GM19351 (cell line): ENCODE measurements around the gene NBAS.
"Not testable (repeated sequence)": the region's sequence is repeated elsewhere in the genome, so short reads cannot be mapped to it uniquely, and the experiment has no call there.

Experiments used
- ATAC-seq: cut with Tn5 transposase; IDR thresholded peaks from one replicate; pipeline ENCODE4 v1.9.1; 2021; ENCODE audit warnings: mild to moderate bottlenecking, moderate library complexity; ENCODE audit not compliant: unreplicated experiment

Gene NBAS

DNA sequence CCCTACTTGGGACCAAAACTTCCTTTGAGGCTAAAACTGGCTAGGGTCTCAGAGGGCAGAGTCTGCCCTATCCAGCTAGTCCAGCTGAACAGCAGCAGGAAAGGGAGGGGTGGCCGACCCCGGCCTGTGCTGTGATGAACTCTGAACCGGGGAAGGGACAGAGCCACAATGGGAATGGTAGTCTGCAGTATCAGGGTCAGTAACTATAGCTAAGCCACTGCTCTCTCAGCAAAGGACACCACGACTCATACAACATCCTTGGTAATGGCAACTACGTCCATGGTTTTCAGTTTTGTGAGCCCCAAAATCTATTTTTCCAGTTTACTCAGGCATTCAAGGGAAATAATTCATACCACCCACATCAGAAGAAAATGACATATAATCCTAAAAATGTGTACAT lies 75.2 kb downstream of the NBAS start:
- no peak for ATAC-seq

DNA sequence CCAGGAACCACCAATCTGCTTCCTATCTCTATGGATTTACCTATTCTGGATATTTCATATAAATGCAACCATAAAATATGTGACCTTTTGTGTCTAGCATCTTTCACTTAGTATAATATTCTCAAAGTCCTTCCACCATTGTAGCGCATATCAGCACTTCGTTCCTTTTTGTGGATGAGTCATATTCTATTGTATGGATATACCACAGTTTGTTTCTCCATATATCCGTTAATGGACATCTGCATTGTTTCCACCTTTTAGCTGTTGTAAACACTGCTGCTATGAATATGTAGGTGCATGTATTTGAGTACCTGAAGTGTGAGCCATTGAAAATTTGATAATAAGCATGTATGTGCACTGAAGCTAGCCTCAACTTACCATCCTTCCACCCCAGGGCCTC lies 80.1 kb downstream of the NBAS start:
- ATAC-seq: no peak

DNA sequence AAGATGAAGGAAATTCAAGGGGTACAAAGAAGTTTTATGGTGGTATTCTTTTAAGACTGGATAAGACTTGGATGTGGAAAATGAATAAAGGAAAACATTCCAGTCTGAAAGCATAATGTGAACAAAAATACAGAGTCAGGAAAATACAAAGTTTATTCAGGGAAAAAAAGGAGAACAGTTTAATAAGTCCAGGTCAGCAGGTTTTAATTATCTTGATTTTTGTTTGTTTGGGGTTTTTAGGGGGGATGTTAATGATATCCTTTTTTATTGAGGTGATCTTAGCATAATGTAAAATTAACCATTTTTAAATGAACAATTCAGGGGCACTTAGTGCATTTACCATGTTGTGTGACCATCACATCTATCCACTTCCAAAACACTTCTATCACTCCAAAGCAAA lies 80.6 kb downstream of the NBAS start:
- no peak for ATAC-seq

DNA sequence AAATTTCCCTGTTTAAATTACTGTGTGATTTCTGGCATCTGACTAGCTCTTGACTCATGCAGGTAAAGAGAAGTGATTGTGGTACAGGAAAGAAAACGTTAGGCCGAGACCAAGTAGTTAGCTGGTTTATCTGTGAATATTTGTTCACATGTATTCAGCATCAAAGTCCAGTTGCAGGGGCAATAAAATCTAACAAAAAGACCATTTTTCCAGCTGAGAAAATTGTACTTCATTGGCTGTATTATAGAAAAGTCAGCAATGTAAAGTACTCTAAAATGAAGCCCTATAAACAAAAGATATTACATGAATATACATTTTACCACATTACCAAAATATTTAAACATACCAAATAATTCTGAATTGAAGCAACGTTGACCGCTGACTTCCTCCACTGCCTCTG lies 88.3 kb downstream of the NBAS start:
- ATAC-seq: no peak

DNA sequence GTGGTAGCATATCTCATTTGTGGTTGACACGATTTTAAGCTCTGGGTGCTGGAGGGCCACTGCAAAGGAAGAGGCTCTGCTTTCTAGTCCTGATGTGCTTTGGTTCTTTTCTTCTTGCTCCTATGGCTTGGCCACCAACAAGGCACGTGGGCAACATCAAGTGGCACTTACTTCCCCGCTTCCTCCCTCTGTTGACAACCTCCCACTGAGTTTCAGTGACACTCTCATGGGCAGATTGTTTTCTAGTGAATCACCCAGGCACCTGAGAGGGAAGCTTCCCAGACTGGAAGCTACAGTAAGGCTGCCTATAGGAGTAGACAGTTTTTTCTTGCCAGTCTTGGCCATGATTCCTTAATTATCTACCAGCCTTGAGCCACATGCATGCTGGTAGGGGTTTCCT lies 89.0 kb downstream of the NBAS start:
- ATAC-seq: no peak

DNA sequence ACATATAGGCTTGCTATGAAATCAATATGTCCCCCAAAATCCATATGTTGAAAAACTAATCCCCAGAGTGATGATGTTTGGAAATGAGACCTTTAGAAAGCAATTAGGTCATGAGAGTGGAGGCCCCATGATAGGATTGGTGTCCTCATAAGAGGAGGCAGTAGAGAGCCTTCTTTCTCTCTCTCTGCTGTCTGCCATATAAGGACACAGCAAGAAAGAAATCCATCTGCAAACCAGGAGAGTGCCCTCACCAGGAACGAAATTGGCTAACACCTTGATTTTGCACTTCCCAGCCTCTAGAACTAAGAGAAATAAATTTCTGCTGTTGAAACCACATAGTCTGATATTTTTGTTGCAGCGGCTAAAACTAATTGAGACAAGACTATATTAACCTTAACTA lies 89.5 kb downstream of the NBAS start:
- no peak for ATAC-seq

DNA sequence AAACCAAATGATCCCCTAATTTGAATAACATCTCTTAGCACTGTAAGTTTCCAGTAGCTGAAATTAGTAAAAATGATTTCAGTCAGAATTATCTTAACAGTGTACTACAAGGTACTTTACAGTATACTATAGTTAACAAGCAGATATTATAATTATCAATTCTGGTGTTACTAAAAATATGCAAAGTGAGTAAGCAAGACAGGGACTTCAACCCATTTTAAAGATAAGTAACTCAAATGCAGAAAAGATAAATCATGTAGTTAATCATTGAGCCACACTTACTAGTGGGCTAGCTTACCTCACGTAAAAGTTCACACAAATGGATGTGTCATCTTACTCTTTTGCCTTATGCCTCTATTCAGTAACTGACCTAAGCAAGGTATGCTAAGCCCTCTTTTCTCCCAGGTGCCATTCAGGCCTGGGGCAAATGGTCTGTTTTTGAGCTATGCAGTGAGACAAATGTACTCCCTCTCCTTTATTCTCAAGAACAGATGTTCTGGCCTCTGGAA lies 101.0 kb downstream of the NBAS start:
- no peak for ATAC-seq

DNA sequence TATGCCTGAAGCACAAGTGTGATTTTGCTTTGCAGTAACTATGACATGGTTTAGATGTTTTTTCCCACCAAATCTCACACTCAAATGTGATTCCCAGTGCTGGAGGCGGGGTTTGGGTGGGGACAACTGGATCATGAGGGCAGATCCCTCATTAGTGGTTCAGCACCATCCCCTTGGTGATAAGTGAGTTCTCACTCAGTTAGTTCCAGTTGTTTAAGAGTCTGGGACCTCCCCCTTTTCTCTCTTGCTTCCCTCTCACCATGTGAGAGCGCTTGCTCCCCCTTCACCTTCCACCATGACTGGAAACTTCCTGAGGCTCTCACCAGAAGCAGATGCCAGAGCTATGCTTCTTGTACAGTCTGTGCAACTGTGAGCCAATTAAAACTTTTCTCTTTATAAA lies 102.9 kb downstream of the NBAS start:
- ATAC-seq: no peak

DNA sequence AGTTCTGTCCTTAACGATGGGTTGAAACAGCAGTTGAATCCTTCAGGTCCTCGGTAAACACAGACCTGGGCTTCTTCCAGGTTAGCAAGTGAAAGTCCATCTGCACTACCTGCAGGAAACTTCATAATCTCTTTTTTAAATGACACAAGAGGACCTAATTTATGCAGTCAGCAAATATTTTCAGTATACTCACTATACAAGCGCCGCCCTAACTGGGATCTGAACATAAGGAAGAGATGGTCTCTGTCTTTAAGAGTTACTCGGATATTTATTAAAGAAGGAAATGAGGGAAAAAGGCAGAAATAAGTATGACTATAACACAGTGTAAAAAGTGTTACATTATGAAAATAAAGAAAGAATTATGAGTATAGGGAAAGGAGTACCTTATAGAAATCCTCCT lies 103.3 kb downstream of the NBAS start:
- no peak for ATAC-seq

DNA sequence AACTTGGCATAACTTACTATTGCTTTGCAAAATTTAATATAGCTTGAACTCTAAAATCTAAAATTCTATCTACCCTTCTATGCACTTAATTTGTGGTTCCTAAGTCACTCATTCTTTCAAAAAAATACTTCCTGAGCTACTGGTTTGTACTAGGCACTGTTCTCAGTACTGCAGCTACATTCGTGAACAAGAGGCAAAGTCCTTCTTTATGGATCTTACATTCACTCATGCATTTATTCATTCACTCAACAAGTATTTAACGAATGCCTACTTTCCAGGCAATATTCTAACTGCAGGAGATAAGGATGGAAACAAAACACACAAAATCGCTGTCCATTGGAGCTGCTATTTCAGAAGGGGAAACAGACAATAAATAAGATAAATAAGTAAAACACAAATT lies 104.8 kb downstream of the NBAS start:
- no peak for ATAC-seq

DNA sequence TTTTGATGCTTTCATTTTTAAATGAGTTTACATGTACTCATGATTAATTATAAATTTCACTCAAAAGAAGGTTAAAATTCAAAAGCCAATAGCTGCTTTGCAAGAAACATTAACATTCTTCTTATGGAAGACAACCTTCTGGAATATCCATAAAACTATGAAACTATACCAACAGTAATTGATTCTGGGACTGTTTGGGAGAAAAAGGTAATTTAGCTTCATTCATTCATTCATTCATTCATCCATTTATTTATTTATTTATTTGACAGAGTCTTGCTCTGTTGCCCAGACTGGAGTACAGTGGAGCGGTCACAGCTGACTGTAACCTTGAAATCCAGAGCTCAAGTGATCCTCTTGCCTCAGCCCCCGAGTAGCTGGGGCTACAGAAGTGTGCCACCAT lies 110.3 kb downstream of the NBAS start:
- no peak for ATAC-seq

DNA sequence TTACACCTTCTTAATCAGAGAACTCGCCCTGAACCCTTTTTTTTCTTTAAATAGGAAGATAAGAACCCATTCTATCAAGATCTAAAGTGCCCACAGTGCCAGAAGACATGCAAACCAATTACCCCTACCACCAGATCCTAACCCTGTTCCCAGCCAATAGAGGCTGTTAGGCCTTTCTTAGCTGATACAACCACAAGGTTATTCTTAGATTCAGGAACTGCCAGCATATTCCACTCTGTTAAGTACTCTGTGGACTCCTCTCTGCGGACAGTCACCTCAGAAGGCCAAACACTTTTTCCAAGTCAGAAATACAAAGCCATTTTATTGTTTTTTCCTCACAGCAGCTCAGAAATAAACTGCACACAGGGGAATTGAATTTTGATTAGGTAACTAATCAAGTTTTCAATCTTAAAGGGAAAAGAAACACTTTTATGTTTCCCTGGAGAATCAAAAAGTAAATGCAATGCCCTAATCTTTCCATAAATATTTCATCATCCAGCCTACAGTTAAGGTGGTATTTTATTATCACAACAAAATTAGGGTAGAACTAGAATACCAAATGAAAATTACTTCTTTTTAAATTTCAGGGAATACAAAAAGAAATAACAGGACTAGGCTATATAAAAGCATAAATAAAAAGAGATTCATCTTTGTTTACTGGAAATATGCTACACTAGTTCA lies 111.4 kb downstream of the NBAS start:
- no peak for ATAC-seq

DNA sequence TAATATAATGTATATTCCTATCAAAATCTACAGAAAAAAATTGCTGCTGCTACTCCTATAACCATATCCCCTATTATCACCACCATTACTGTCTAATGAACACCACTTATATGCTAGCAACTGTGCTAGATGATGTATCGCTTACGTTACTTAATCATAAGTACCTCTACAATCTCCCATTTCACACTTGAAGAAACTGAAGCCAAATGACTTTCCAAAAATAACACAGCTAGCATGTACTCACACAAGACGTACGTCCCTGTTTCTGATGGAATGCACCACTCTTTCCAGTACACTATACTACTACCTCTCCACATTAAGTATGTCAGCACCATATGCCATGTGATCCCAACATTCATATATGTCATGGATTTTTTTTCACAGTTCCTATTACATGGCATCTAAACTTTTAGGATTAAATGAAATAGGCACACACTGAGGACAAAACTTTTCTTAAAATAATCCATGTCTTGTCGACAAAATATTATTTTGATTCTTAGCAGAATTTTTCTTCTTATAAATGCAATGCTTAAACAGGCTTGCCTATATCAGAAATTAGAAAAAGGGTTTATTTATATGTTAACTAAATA lies 112.8 kb downstream of the NBAS start:
- no peak for ATAC-seq

DNA sequence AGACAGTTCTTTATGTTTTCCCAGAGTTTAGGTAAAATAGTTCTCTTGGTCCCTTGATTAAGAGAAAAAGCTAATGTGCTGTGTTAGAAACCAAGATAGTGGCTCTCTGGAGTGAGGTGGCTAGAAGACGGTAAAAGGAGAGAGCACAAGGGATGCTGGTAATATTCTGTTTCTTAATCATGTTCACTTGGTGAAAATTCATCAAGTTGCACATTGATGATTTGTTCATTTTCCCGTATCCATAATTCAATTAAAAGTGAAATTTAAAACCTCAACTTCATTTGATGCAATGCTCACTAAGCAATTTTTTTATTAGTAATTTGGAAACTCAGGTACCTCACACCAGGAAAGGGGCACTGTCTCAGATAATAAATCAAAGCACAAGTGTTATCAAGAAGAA lies 113.8 kb downstream of the NBAS start:
- no peak for ATAC-seq

DNA sequence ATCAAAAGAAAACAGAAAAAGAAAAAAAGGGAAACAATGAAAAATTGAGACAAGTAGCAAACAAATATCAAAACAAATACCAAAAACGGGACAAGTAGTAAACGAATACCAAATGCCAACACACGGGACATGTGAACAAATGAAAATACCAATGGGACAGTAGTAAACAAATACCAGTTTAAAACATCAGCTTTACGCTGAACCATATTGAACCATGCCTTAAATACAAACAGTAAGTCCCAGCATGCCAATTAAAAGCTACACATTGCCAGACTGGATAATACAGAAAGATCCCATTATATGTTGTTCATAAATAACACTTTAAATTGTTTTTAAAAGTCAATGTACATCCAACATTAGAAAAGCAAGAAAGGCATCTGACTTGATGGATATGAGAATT lies 114.2 kb downstream of the NBAS start:
- no peak for ATAC-seq

DNA sequence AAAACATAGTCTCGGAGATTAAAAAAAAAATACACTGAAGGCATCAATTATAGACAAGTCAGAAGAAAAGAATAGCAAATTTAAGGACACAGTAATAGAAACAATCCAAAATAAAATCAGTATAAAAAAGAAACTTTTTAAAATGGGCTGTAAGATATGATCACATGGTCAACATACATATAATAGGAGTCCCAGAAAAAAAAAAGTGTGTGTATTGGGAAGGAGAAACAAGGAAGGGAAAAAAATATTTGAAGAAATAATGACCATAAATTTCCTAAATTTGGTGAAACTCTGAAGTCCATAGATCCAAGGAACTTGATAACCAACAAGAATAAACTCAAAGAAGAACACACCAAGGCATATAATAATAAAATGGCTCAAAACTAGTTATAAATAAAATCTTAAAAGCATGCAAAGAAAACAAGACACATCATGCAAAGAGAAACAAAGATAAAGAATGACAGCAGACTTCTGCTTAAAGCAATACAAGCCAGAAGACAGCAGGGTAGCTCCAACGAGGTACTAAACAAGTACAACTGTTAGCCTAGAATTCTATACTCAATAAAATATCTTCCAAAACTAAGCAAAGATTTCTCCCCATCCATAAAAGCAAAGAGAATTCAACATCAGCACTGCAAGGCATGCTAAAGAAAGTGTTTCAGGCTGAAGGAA lies 115.1 kb downstream of the NBAS start:
- no peak for ATAC-seq

DNA sequence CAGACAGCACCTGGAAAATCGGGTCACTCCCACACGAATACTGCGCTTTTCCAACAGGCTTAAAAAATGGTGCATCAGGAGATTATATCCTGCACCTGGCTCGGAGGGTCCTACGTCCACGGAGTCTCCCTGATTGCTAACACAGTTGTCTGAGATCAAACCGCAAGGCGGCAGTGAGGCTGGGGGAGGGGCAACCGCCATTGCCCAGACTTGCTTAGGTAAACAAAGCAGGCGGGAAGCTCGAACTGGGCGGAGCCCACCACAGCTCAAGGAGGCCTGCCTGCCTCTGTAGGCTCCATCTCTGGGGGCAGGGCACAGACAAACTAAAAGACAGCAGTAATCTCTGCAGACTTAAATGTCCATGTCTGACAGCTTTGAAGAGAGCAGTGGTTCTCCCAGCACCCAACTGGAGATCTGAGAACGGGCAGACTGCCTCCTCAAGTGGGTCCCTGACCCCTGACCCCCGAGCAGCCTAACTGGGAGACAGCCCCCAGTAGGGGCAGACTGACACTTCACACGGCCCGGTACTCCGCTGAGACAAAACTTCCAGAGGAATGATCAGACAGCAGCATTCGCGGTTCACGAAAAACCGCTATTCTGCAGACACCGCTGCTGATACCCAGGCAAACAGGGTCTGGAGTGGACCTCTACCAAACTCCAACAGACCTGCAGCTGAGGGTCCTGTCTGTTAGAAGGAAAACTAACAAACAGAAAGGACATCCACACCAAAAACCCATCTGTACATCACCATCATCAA lies 121.2 kb downstream of the NBAS start:
- ATAC-seq: not testable (repeated sequence)

DNA sequence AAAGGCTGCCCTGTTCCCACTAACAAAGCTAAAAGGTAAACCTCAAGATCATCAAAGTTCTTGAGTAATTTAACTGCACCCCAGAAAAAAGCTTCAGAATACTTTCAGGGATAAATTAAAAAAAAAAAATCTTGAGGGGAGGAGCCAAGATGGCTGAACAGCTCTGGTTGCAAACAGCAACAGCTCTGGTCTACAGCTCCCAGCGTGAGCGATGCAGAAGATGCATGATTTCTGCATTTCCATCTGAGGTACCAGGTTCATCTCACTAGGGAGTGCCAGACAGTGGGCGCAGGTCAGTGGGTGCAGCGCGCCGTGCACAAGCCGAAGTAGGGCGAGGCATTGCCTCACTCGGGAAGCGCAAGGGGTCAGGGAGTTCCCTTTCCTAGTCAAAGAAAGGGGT lies 121.8 kb downstream of the NBAS start:
- not testable (repeated sequence) for ATAC-seq

DNA sequence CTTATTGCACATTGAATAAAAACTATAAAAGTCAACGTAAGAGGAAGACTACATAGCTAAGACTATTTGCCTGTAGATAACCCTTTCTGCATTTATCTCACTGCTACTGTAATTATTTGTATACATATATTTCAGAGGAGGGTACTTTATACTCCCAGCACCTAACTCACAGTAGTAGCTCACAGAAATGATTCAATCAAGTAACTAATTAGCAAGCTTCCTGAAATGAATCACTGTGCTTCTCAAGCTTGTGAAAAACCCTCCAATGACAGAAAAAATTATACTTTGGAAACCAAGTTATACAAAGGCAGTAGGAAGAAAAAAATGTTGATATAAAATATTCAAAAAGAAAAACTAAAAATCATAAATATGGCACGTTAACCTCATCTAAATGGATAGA lies 124.9 kb downstream of the NBAS start:
- ATAC-seq: no peak

DNA sequence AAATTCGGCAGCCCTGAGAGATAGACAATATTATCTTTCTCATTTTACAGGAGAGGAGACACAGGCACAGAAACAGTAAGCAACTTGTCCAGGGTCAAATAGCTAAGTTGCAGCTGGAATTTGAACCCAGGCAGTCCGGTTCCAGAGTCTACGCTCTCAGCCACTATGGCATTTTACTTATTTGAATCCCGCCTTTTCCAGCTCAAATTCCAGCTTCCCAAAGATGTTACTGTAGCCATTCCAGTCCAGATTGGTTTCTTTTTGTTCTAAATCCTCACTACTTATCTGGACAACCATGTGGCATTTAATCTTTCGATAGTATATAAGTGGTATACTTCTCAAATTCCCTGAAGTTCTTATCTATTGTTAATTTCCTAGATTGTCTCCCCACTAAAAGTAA lies 125.7 kb downstream of the NBAS start:
- no peak for ATAC-seq

DNA sequence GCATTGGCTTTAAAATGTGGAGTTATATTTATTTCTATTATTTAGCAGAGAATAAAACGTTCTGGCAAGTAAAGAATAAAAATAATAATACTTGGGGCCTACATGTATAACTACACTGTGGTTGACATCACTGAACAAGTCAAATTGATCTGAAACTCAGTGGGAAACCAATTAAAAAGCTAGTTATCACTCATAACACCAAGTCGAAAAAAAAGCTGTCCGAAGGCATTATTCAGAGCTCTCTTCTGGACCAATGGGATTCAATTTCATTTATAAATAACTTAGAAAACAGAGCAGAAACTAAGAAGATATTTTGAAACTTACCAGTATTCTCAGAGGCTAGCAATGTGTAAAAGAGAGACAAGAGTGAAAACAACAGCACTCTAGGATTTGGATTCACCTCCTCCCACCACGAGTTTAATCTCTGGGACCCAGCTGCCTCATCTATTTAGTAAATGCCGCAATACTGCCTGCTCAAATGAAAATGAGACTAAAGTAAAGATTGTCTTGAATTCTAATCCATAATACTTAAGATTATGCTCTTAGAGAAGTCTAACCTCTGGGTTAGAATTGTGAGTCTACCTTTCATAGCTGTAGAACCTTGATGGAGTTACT lies 128.4 kb downstream of the NBAS start:
- no peak for ATAC-seq
